ENCODE data around the gene MCF2L2. TPM values are rescaled to one million over a fixed set of nuclear protein-coding genes. Genes with fewer than 3 reads are reported as not detected.

MCF2L2 gene
- total and polyA plus RNA-seq, 2 donors (not counting 3 experiments of a cell fraction or from before 2014, with no cell fraction given), result 0.15 to 1.1 TPM

DNA sequence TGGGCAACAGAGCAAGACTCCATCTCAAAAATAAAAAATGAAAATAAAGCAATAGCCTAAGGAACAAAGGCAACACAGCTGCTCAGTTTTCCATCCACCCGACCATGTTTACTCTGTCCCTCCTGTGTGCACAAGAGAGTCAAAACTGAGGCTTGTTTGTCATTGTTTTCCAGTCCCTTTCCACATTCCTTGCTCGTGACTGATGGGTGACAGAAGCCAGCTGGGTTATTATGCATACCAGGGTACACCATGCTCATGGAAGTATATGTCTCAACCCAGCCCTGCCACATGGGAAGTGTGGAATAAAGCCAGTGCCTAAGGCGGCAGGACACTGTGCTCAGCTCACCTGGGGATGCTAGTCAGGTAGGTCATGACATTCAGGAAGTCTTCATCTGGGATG is 49.5 kb downstream of the MCF2L2 start:
- Histone ChIP-seq H3K4me2 (ENCODE audit: insufficient read depth, low read length) (no peak overlapping the region), H2AFZ (ENCODE audit: low read depth, low read length) (no peak overlapping the region), H3K9ac (replicated peaks; ENCODE audit: extremely low read depth, insufficient read depth, low read length) (no peak overlapping the region), H3K27ac (ENCODE audit: insufficient read depth, low read depth, low read length) (no peak overlapping the region), H3K9me3 (replicated peaks; ENCODE audit: control insufficient read depth, insufficient read depth, low read length) (no peaks in the 10 kb centered on the region), H3K9me1 (replicated peaks; ENCODE audit: control insufficient read depth, extremely low read depth, insufficient read depth, low read length) (no peaks in the 10 kb centered on the region), H3K4me3 (replicated peaks in 1 of 3; ENCODE audit: insufficient read depth in 1 of 3, low read depth in 1 of 3, low read length in 3 of 3) (no peak overlapping the region), H3K36me3 (ENCODE audit: control insufficient read depth in 2 of 2, extremely low read depth in 1 of 2, insufficient read depth in 2 of 2, low read length in 2 of 2) (no peaks in the 10 kb centered on the region), H4K20me1 (replicated peaks; ENCODE audit: control insufficient read depth, extremely low read depth, insufficient read depth, low read length) (no peaks in the 10 kb centered on the region), H3K27me3 (ENCODE audit: control insufficient read depth in 2 of 2, insufficient read depth in 2 of 2, low read length in 2 of 2) (no peaks in the 10 kb centered on the region), H3K79me2 (ENCODE audit: control insufficient read depth, insufficient read depth, low read length) (no peaks in the 10 kb centered on the region), H3K4me1 (ENCODE audit: control insufficient read depth, extremely low read depth, insufficient read depth, low read length) (no peaks in the 10 kb centered on the region)
- no TSS peak for BruUV-seq (replicated peaks)
- DNase-seq (ENCODE audit: low read depth, low spot score) (no peak), FAIRE-seq (no peak)
- intact Hi-C loops (cut with micrococcal nuclease), result no loop called here
- ChIA-PET CTCF (interaction anchor here (11.0 kb wide), 1 partner anchor 197 kb away, joined by 816 read pairs; no protein-coding TSS in a partner anchor), POLR2A (no interaction called here)
- TF ChIP-seq POLR2A (IDR thresholded peaks at IDR 0.05; ENCODE audit: low read depth, low read length) (no peak), GATA2 (IDR thresholded peaks at IDR 0.05; ENCODE audit: insufficient read depth, insufficient read length, low read depth, low read length) (no peak), MYC (IDR thresholded peaks at IDR 0.05; ENCODE audit: low read depth, low read length) (no peak), EZH2 (IDR thresholded peaks at IDR 0.05; ENCODE audit: borderline replicate concordance, low read depth, low read length, severe bottlenecking) (no peak), POLR2AphosphoS5 (IDR thresholded peaks at IDR 0.05; ENCODE audit: insufficient read depth, low read depth, low read length) (no peak), JUN (IDR thresholded peaks at IDR 0.05; ENCODE audit: borderline replicate concordance, insufficient read depth, insufficient read length, low read depth) (no peak), FOS (IDR thresholded peaks at IDR 0.05; ENCODE audit: borderline replicate concordance, insufficient read depth, low read length) (no peak)
- TF ChIP-seq, protein P1, sequence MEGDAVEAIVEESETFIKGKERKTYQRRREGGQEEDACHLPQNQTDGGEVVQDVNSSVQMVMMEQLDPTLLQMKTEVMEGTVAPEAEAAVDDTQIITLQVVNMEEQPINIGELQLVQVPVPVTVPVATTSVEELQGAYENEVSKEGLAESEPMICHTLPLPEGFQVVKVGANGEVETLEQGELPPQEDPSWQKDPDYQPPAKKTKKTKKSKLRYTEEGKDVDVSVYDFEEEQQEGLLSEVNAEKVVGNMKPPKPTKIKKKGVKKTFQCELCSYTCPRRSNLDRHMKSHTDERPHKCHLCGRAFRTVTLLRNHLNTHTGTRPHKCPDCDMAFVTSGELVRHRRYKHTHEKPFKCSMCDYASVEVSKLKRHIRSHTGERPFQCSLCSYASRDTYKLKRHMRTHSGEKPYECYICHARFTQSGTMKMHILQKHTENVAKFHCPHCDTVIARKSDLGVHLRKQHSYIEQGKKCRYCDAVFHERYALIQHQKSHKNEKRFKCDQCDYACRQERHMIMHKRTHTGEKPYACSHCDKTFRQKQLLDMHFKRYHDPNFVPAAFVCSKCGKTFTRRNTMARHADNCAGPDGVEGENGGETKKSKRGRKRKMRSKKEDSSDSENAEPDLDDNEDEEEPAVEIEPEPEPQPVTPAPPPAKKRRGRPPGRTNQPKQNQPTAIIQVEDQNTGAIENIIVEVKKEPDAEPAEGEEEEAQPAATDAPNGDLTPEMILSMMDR (IDR thresholded peaks at IDR 0.05; ENCODE audit: extremely low read depth in 1 of 2, insufficient read depth in 1 of 2, low read depth in 1 of 2, low read length in 2 of 2), result no peak
- TF ChIP-seq, protein P2, sequence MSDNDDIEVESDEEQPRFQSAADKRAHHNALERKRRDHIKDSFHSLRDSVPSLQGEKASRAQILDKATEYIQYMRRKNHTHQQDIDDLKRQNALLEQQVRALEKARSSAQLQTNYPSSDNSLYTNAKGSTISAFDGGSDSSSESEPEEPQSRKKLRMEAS (IDR thresholded peaks at IDR 0.05; ENCODE audit: insufficient read depth, insufficient read length), result no peak
- dilution Hi-C loops (cut with MboI; ENCODE audit: extremely low pct_ligation_motif_present, low sequenced_read_pairs), result no loop called here
